ENCODE results near the gene GPR39.

Gene GPR39

DNA sequence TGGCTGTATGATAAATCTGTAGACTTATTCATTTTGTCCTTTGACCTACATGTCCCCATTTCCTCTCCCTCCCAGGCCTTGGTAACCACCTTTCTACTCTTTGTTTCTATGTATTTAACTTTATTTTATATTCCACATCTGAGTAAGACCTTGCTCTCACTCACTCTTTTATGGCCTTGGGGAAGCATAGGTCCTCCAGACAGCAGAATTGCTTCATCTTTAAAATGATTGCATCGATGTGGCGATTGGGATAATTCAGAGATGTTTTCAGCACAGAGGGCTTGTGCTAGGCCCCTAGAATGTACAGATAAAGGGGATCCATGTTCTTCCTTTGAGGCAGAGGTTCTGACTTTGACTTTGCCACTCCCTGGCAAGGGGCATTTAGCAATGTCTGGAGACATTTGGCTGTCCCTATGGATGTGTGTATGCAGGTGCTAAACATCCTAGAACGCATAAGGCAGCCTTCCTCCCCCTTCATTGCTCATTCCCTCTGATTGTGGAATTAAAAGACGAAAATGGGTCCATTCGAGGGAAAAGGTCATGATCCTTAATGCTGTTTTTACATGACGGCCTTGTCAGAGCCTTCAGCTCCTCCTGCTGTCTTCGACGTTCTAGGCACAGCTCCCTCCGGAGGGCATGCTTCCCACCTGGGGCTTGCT lies 1.2 kb upstream of the GPR39 start:
- no peak for FAIRE-seq

GRCh38 chr2:132415915-132416722 lies 486 bp upstream of the GPR39 start:
- FAIRE-seq: no peak

DNA sequence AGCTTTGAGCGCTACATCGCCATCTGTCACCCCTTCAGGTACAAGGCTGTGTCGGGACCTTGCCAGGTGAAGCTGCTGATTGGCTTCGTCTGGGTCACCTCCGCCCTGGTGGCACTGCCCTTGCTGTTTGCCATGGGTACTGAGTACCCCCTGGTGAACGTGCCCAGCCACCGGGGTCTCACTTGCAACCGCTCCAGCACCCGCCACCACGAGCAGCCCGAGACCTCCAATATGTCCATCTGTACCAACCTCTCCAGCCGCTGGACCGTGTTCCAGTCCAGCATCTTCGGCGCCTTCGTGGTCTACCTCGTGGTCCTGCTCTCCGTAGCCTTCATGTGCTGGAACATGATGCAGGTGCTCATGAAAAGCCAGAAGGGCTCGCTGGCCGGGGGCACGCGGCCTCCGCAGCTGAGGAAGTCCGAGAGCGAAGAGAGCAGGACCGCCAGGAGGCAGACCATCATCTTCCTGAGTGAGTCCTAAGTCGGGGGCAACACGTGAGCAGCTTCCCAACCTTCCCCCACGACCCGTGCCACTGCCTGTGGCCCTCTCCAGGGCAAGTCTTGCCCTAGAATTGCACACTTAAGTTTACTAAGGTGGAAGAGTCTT lies 928 bp downstream of the GPR39 start:
- no peak for FAIRE-seq

GRCh38 chr2:132419235-132419634 lies 2.6 kb downstream of the GPR39 start:
- no peak for FAIRE-seq

DNA sequence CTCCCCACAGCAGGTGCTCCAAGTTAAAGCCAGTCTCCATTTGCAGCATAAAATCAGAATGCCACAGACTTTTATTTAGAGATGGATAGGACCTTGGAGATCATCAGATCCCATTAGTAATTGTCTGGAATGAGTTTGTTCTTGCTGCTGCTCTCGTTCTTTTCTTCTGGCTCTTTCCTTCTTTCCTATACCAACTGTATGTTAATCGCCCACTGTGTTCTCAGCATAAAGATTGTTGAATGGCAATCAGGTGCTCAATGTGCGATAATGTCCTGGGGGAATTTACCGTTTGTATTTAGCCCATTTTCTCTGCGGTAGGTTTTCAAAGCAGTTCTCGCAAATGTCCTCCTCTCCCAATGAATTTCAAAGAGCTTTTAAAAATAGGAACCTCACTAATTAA lies 3.3 kb downstream of the GPR39 start:
- FAIRE-seq: no peak

DNA sequence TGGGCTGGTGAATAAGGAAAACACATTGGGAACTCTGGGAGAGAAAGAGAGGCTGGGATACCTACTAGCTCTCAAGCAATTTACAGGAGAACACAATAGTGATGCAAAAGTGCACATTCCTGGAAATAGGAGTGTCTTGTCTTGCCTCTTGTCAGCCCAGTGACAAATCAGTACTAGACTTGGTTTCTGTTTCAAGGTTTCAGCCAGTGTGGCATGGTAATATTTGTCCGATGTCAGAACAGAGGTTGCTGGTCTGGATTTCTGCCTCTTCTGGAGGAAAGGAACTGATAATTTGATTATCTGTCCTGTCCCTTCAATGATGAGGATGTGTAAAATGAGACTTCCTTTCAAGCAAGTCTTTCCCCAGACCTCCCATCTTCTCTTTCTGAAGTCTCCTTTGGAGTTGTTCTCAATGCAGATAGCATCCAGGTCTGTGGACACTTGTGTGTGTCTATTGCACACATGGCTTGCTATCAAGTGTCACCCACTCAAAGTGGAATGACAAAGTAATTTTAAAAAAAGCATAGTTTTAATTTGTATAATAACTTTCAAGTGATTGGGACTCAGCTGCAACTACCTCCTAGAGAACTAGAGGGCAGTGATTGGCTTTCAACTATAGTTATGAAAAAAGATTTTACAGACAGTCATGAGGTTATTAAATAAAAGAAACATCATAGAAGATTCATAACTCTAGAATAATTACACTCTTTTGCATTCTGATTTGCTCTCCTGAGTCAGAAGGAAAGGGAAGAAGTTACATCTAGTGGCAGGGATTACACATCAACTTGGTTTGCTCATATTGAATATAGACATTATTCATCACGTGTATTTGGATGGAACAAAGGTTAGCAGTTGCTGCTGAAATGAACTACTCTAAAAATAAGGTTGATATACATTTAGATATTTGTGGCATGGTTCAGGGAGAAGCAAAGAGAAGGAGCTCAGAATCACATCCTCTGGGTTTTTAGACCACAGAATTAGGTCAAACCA lies 4.5 kb downstream of the GPR39 start:
- FAIRE-seq: no peak

- FAIRE-seq: no peak
Measured at GRCh38 chr2:132422736-132423135, 6.1 kb downstream of the GPR39 start.

GRCh38 chr2:132424526-132425121 lies 8.0 kb downstream of the GPR39 start:
- no peak for FAIRE-seq

- no peak for FAIRE-seq
Measured at GRCh38 chr2:132426033-132426432, 9.4 kb downstream of the GPR39 start.

- FAIRE-seq: no peak
Measured at GRCh38 chr2:132426656-132427055, 10.1 kb downstream of the GPR39 start.

DNA sequence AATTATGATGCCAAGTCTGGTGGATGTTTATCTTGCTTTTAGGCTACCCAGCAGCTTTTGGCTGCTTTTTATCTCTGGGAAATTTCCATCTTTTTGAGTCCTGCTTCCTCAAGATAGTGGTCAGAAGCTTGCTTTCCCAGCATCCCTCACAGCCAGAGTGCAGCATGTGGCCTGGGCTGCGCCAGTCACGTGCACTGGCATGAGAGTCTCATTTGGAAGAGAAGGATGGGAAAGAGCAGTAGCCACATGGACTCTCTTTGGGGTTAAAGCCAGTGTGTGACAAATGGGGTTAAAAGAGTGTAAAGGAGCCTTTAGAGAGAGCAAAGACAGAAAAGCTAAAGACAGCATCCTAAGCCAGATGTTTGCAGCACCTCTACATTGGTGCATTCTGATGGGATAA lies 12.7 kb downstream of the GPR39 start:
- no peak for FAIRE-seq

- FAIRE-seq: no peak
Measured at GRCh38 chr2:132429941-132430573, 13.5 kb downstream of the GPR39 start.

GRCh38 chr2:132430895-132431294 lies 14.3 kb downstream of the GPR39 start:
- no peak for FAIRE-seq

GRCh38 chr2:132437852-132438669 lies 21.5 kb downstream of the GPR39 start:
- no peak for FAIRE-seq

GRCh38 chr2:132438691-132439090 lies 22.1 kb downstream of the GPR39 start:
- no peak for FAIRE-seq

GRCh38 chr2:132439703-132440398 lies 23.2 kb downstream of the GPR39 start:
- FAIRE-seq: no peak

- no peak for FAIRE-seq
Measured at GRCh38 chr2:132441051-132441450, 24.4 kb downstream of the GPR39 start.

GRCh38 chr2:132442278-132442677 lies 25.7 kb downstream of the GPR39 start:
- FAIRE-seq: no peak

GRCh38 chr2:132443106-132443505 lies 26.5 kb downstream of the GPR39 start:
- FAIRE-seq: no peak

DNA sequence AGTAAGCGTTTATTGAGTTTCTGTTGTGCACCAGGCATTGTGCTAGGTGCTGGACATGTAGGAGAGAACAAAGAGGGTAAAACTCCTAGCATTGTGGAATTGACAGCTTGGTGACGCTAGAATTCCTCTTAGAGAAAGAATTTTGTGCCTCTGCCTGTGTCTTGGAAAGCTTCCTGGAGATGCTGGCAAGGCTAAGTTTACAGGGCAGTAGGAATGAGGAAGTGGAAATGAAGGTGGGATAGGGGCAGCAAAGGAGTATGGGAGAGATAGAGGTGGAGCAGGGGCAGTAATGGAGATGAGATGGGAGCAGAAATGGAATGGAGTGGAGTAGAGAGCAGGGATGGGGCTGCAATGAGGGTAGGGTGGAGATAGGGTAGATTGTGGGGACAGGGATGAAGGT lies 29.8 kb downstream of the GPR39 start:
- no peak for FAIRE-seq

Data from G401.6 (cell line).